Endothelial cell of umbilical vein (primary cell): Measurements from ENCODE around the gene NEAT1. TPM values are rescaled to one million over a fixed set of nuclear protein-coding genes. Genes with fewer than 3 reads are reported as not detected.

Experiments used
- BruUV-seq: library from RNA; stranded (reverse); fragments of 400-500 nt; replicated peaks from 2 replicates; lab custom pipeline; 2021; lab: Mats Ljungman, UMichigan
- CTCF ChIA-PET: fragments of 300-600, 350-600 bp; sonication (Branson Sonifier 250); formaldehyde crosslinking; loops from one replicate; lab custom pipeline; 2021; ENCODE audit warnings: antibody characterized with exemption, inconsistent platforms; lab: Charles Lee
- POLR2A ChIA-PET: fragments of 300-600, 350-600 bp; sonication (Branson Sonifier 250); formaldehyde crosslinking; loops from one replicate; lab custom pipeline; 2021; ENCODE audit warnings: antibody characterized with exemption, inconsistent platforms; lab: Charles Lee
- DNase-seq: peaks from one replicate; pipeline ENCODE4 v3.0.0-alpha.2; 2011; ENCODE audit warnings: low read depth, low spot score
- FAIRE-seq: peaks from 2 replicates; lab custom pipeline; 2011; peaks lifted over from hg19 to GRCh38; lab: Jason Lieb, UNC
- H2AFZ ChIP-seq: 2 replicates; pipeline ENCODE4 v1.6.0; 2012; ENCODE audit warnings: low read depth, low read length, control low read depth, inconsistent platforms
- H3K27ac ChIP-seq: 2 replicates; pipeline ENCODE4 v1.5.1; 2011; ENCODE audit warnings: low read depth, mild to moderate bottlenecking, control low read depth, low read length, moderate library complexity; ENCODE audit not compliant: insufficient read depth
- H3K27me3 ChIP-seq, 2 experiments: 2 replicates each; pipeline versions ENCODE4 v1.6.0 to v1.6.1; 2011; ENCODE audit warnings: low read length in 2 of 2, mixed read lengths in 1 of 2; ENCODE audit not compliant: control insufficient read depth in 2 of 2, insufficient read depth in 2 of 2
- H3K36me3 ChIP-seq, 2 experiments: 2 replicates in 1 of 2; 3 replicates in 1 of 2; pipeline ENCODE4 v1.5.1; 2011; ENCODE audit warnings: low read length in 2 of 2, mild to moderate bottlenecking in 1 of 2, moderate library complexity in 1 of 2; ENCODE audit not compliant: control insufficient read depth in 2 of 2, insufficient read depth in 2 of 2; ENCODE audit errors: extremely low read depth in 1 of 2
- H3K4me1 ChIP-seq: 3 replicates; pipeline ENCODE4 v1.5.1; 2011; ENCODE audit warnings: mild to moderate bottlenecking, low read length; ENCODE audit not compliant: control insufficient read depth, insufficient read depth; ENCODE audit errors: extremely low read depth
- H3K4me2 ChIP-seq: 2 replicates; pipeline ENCODE4 v1.6.1; 2011; ENCODE audit warnings: low read length, control low read depth, mixed read lengths; ENCODE audit not compliant: insufficient read depth
- H3K4me3 ChIP-seq, 3 experiments: fragments of 200-600 bp in 1 of 3; sonication (generic), shearing (Covaris generic) in 1 of 3; replicated peaks in 1 of 3; 2 replicates each; pipeline ENCODE4 v1.5.1; 2011 to 2016; ENCODE audit warnings: control low read depth in 3 of 3, low read length in 3 of 3, mild to moderate bottlenecking in 2 of 3, inconsistent platforms in 1 of 3, low read depth in 1 of 3, moderate library complexity in 1 of 3; ENCODE audit not compliant: insufficient read depth in 1 of 3
- H3K79me2 ChIP-seq: 2 replicates; pipeline ENCODE4 v1.6.0; 2012; ENCODE audit warnings: low read length, inconsistent platforms; ENCODE audit not compliant: control insufficient read depth, insufficient read depth
- H3K9ac ChIP-seq: replicated peaks from 2 replicates; pipeline ENCODE3; 2011; ENCODE audit warnings: low read length, control low read depth; ENCODE audit not compliant: insufficient read depth; ENCODE audit errors: extremely low read depth
- H3K9me1 ChIP-seq: replicated peaks from 3 replicates; pipeline ENCODE4 v1.6.0; 2011; ENCODE audit warnings: mild to moderate bottlenecking, low read length; ENCODE audit not compliant: control insufficient read depth, insufficient read depth; ENCODE audit errors: extremely low read depth
- H3K9me3 ChIP-seq: replicated peaks from 2 replicates; pipeline ENCODE4 v1.5.1; 2012; ENCODE audit warnings: low read length, inconsistent platforms; ENCODE audit not compliant: control insufficient read depth, insufficient read depth
- H4K20me1 ChIP-seq: replicated peaks from 2 replicates; pipeline ENCODE3; 2011; ENCODE audit warnings: mild to moderate bottlenecking, low read length; ENCODE audit not compliant: control insufficient read depth, insufficient read depth; ENCODE audit errors: extremely low read depth
- EZH2 ChIP-seq: IDR thresholded peaks from 2 replicates; pipeline ENCODE4 v1.6.1; 2012; ENCODE audit warnings: borderline replicate concordance, low read depth, mild to moderate bottlenecking, moderate library complexity, low read length, inconsistent platforms; ENCODE audit not compliant: severe bottlenecking
- FOS ChIP-seq: IDR thresholded peaks from 2 replicates; pipeline ENCODE4 v1.6.1; 2011; ENCODE audit warnings: mild to moderate bottlenecking, low read length, moderate library complexity, borderline replicate concordance; ENCODE audit not compliant: insufficient read depth
- GATA2 ChIP-seq: IDR thresholded peaks from 2 replicates; pipeline ENCODE4 v1.7.0; 2011; ENCODE audit warnings: low read depth, mild to moderate bottlenecking, moderate library complexity, mixed read lengths, low read length; ENCODE audit not compliant: insufficient read length, insufficient read depth
- JUN ChIP-seq: IDR thresholded peaks from 2 replicates; pipeline ENCODE4 v1.6.1; 2011; ENCODE audit warnings: borderline replicate concordance, low read depth; ENCODE audit not compliant: insufficient read length, insufficient read depth
- MAX ChIP-seq: IDR thresholded peaks from 2 replicates; pipeline ENCODE4 v1.6.1; 2011; ENCODE audit not compliant: insufficient read depth, insufficient read length
- MYC ChIP-seq: IDR thresholded peaks from one replicate; pipeline ENCODE4 v1.6.1; 2011; ENCODE audit warnings: mild to moderate bottlenecking, low read depth, low read length
- POLR2A ChIP-seq: IDR thresholded peaks from 2 replicates; pipeline ENCODE4 v1.6.1; 2012; ENCODE audit warnings: low read depth, mild to moderate bottlenecking, control low read depth, low read length
- POLR2AphosphoS5 ChIP-seq: IDR thresholded peaks from 2 replicates; pipeline ENCODE4 v1.6.1; 2012; ENCODE audit warnings: low read depth, mild to moderate bottlenecking, control low read depth, low read length, moderate library complexity; ENCODE audit not compliant: insufficient read depth
- dilution Hi-C: fragments of 300-500 bp; cut with MboI; formaldehyde crosslinking; loops from one replicate; pipeline ENCODE4 v1.15.0; 2019; ENCODE audit warnings: low sequenced_read_pairs; ENCODE audit not compliant: extremely low pct_ligation_motif_present
- intact Hi-C: fragments of 100-400 bp; cut with micrococcal nuclease; formaldehyde crosslinking; loops from one replicate; pipeline ENCODE4 v1.10.0; 2022
- polyA plus RNA-seq, 4 experiments: library from polyadenylated mRNA; depleted of rRNA in 3 of 4; stranded (reverse) in 3 of 4; unstranded in 1 of 4; fragments of >200 nt; gene quantifications; 2 replicates each; pipeline versions ENCODE4 v1.2.1 to v1.2.3, GENCODE V29; 2011 to 2012; ENCODE audit warnings: missing spikeins in 1 of 4
- total RNA-seq: library from RNA; stranded (reverse); gene quantifications from 2 replicates; pipeline ENCODE4 v1.2.3, GENCODE V29; 2021
- TF ChIP-seq, protein P1 (sequence below), 2 donors: IDR thresholded peaks; 1 replicate in 1 of 2; 2 replicates in 1 of 2; pipeline ENCODE4 v1.5.1; 2011; ENCODE audit warnings: low read length in 2 of 2, mild to moderate bottlenecking in 2 of 2, moderate library complexity in 2 of 2, control low read depth in 1 of 2, inconsistent platforms in 1 of 2, low read depth in 1 of 2; ENCODE audit not compliant: insufficient read depth in 1 of 2; ENCODE audit errors: extremely low read depth in 1 of 2

The NEAT1 gene
- total and polyA plus RNA-seq, 2 donors (not counting 3 experiments of a cell fraction or from before 2014, with no cell fraction given): 34.4 to 957 TPM

DNA sequence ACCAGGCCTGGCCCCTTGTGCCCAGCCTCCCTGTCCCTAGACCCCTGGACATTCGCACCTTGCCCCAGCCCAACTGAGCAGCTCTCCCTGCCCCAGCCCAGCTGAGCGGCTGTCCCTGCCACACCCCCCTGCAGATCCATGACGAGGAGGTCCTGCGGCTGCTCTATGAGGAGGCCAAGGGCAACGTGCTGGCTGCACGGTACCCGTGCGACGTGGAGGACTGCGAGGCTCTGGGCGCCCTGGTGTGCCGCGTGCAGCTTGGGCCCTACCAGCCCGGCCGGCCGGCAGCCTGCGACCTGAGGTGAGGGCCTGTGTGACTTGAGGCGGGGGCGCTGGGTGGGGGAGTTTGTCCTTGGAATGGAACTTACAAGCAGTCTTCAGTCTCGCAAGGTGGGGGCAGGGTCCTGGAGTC, 28.5 kb upstream of the NEAT1 start:
- Histone ChIP-seq H3K4me1 (peaks cover 21% of the 10 kb centered on the region), H3K9ac (no peak overlapping the region), H3K27me3 (no peaks in the 10 kb centered on the region), H3K9me1 (no peaks in the 10 kb centered on the region), H3K79me2 (peaks cover 44% of the 10 kb centered on the region), H3K9me3 (no peaks in the 10 kb centered on the region), H3K4me2 (no peak overlapping the region), H3K27ac (no peak overlapping the region), H4K20me1 (no peaks in the 10 kb centered on the region), H3K36me3 (peaks cover 11 to 43% of the 10 kb centered on the region in 2 experiments), H2AFZ (no peak overlapping the region), H3K4me3 (no peak overlapping the region)
- ChIA-PET CTCF (interaction anchor here (1.2 kb wide), 1 partner anchor 22 kb away, joined by 3 read pairs; no protein-coding TSS in a partner anchor), POLR2A (no interaction called here)
- BruUV-seq: no TSS peak
- FAIRE-seq (no peak), DNase-seq (no peak)
- no peak for TF ChIP-seq MYC
- TF ChIP-seq GATA2: no peak
- no peak for TF ChIP-seq POLR2AphosphoS5
- no peak for TF ChIP-seq EZH2
- TF ChIP-seq FOS: no peak
- no peak for TF ChIP-seq JUN
- TF ChIP-seq, protein P1, sequence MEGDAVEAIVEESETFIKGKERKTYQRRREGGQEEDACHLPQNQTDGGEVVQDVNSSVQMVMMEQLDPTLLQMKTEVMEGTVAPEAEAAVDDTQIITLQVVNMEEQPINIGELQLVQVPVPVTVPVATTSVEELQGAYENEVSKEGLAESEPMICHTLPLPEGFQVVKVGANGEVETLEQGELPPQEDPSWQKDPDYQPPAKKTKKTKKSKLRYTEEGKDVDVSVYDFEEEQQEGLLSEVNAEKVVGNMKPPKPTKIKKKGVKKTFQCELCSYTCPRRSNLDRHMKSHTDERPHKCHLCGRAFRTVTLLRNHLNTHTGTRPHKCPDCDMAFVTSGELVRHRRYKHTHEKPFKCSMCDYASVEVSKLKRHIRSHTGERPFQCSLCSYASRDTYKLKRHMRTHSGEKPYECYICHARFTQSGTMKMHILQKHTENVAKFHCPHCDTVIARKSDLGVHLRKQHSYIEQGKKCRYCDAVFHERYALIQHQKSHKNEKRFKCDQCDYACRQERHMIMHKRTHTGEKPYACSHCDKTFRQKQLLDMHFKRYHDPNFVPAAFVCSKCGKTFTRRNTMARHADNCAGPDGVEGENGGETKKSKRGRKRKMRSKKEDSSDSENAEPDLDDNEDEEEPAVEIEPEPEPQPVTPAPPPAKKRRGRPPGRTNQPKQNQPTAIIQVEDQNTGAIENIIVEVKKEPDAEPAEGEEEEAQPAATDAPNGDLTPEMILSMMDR (IDR thresholded peaks at IDR 0.05; ENCODE audit: extremely low read depth in 1 of 2, insufficient read depth in 1 of 2, low read depth in 1 of 2, low read length in 2 of 2): no peak
- no peak for TF ChIP-seq POLR2A
- no peak for TF ChIP-seq MAX
- dilution Hi-C loops: no loop called here
- intact Hi-C loops: no loop called here
